Posterior vena cava (tissue), 2 donors: ENCODE measurements around the gene U2AF2. TPM values are rescaled to one million over a fixed set of nuclear protein-coding genes. Genes with fewer than 3 reads are reported as not detected.

Experiments
- DNase-seq: peaks from one replicate; pipeline ENCODE4 v3.0.0-alpha.2; 2020; ENCODE audit warnings: low spot score
- intact Hi-C, 2 donors: fragments of 100-400 bp; cut with DNase I; formaldehyde crosslinking; loops; one replicate each; pipeline versions ENCODE4 v1.14.1 to v1.14.2; 2022 to 2023
- total RNA-seq, 2 donors: library from RNA; stranded (reverse); fragmentation: NEBNext Ultra II Directional; extraction: Animal tissue kit (Norgen Biotek cat#: 25700); gene quantifications; one replicate each; pipeline ENCODE4 v1.2.1, GENCODE V29; 2021
- donor health status: DM: yes; HTN: yes; CAD: no.
- donor health status: DM: yes; HTN: yes; CAD: no.

The U2AF2 gene
- total RNA-seq, 2 donors from 2014 or later: 89.3 to 91.7 TPM

DNA sequence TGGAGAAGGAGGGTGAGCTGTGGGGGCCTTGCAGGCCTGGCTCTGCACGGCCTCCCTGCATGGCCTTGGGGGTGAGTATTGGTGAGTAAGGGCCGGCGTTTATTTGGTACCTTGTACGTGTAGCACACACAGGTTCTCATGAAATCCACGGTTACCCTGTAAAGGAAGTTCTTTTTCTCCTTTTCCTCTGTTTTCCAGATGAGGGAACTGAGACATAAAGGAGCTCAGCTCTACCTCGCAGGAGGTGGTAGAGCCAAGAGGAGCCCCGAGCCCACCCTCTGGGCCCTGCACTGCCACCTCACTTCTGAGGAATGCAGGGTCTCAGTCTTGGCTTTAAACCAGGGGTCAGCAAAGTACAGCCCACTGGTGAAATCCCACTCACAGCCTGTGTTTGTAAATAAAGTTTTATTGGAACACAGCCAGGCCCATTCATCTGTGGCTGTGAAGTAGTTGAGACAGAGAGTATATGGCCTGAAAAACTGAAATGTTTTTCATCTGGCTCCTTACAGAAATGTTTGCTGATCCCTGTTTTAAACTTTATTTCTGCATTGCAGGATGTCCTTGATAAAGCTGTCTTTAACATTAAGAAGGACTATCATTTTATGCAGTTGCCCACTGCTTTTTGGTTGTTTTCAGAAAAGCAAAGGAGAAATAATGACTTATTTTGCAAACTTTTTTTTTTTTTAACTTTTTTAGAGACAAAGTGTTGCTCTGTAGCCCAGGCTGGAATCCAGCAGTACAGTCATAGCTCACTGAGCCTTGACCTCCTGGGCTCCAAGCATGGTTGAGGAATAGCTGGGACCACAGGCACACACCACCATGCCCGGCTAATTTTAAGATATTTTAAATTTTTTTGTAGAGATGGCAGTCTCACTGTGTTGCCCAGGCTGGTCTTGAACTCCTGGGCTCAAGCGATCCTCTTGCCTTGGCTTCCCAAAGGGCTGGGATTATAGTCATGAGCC lies 26.6 kb downstream of the U2AF2 start:
- intact Hi-C loops: no loop called here
- no peak for DNase-seq

DNA sequence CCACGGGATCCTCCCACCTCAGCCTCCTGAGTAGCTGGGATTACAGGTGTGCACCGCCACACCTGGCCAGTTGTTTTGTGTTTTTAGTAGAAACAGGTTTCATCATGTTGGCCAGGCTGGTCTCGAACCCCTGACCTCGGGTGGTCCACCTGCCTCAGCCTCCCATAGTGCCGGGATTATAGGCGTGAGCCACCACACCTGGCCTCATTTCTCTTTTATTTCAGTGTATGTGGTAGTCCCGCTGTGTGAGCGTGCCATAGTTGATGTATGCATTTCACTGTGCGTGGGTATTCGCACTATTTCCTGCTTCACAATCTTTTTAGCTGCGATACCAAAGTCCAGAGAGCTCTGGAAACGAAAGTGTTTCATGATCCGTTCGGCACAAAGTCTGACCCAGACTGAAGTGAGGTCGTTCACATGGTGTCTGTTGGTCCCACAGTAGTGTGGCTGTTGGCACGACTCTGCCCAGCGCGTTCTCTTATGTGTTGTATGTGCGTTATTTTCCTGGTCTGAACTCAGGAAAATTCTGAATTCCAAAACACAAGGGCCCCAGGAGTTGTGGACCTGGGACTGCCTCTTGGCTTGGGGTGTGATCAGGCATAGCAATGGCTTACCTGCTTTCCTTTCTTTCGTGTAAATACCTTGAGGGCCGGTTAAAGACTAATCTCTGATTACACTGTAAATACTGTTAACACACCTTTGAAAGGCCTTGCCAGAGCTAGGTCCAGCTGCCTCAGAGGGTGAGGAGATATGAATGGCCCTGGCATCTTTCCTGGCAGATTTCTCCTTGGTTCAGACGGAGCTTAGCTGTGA lies 28.8 kb downstream of the U2AF2 start:
- intact Hi-C loops: no loop called here
- no peak for DNase-seq

DNA sequence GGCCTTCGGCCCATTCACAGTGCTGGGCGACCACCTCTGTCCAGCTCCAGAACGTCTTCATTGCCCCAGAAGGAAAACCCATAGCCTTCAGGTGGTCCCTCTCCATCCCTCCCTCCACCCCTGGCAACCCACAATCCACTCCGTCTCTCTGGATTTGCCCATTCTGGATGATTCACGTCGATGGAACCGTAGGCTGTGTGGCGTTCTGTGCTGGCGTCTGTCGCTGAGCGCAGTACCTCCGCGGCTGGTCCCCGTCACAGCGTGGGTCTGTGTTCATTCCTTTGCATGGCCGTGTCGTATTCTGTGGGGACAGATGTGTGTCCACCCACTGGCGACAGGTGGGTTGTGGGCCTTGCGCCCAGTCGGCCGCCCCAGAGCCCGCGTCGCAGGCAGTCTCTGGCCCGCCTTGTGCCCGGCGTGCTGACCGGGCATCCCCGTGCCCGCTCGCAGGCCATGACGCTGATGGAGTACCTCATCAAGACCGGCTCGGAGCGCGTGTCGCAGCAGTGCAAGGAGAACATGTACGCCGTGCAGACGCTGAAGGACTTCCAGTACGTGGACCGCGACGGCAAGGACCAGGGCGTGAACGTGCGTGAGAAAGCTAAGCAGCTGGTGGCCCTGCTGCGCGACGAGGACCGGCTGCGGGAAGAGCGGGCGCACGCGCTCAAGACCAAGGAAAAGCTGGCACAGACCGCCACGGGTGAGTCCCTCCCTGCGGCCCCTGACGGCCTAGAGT lies 30.3 kb downstream of the U2AF2 start:
- DNase-seq: no peak
- intact Hi-C loops: no loop called here

DNA sequence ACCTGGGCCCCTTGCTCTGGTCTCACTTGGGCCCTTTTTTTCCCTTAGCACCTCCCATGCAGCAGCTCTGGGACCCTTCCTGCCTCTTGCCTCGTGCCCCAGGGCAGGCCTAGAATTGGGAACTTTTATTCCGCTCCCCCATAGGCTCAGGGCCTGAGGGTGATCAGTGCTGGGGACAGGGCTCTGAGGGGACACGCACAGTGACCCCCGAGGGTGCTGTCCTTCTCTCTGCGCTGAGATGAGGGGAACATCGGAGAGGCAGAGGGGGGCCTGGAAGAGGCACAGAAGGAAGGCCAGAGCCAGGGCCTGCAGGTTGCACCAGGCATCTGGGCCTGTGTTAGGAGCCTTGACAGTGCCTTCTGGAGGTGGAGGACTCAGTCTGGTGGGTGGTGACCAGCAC lies 30.9 kb downstream of the U2AF2 start:
- intact Hi-C loops: no loop called here
- no peak for DNase-seq

DNA sequence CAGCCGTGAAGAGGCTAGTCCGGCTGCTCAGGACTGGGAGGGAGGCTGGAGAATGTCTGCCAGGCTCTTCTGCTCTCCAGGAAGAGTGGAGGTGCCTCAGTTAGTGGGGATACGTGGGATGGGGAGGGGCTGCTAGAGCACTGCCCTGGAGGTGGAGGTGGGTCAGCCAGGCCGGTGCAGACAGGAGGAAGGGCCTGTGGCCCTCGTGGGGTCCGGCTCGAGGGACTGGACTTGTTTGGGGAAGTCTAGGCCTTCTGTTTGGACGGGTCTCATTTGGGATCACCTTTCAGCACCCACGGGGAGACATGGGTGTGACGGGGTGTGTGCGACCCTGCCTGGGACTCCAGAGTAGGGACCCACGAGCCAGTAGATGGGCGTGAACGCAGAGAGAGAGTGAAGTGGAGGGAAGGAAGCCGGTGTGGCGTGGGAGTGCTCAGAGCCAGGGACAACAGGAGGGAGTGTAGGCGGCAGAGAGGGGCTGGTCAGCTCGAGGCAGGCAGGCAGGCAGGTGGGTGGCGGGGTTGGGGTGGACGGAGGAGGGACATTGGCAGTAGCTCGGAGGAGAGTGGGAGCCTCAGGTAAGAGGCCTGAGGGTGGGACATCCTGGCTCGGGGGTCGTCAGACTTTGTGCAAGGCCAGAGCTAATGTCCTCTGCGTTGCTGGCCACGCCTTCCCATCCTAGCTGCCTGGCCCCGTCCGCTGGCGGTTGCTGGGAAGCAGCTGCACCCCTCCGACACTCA lies 31.6 kb downstream of the U2AF2 start:
- DNase-seq: peak; percentile 75
- intact Hi-C loops: no loop called here

DNA sequence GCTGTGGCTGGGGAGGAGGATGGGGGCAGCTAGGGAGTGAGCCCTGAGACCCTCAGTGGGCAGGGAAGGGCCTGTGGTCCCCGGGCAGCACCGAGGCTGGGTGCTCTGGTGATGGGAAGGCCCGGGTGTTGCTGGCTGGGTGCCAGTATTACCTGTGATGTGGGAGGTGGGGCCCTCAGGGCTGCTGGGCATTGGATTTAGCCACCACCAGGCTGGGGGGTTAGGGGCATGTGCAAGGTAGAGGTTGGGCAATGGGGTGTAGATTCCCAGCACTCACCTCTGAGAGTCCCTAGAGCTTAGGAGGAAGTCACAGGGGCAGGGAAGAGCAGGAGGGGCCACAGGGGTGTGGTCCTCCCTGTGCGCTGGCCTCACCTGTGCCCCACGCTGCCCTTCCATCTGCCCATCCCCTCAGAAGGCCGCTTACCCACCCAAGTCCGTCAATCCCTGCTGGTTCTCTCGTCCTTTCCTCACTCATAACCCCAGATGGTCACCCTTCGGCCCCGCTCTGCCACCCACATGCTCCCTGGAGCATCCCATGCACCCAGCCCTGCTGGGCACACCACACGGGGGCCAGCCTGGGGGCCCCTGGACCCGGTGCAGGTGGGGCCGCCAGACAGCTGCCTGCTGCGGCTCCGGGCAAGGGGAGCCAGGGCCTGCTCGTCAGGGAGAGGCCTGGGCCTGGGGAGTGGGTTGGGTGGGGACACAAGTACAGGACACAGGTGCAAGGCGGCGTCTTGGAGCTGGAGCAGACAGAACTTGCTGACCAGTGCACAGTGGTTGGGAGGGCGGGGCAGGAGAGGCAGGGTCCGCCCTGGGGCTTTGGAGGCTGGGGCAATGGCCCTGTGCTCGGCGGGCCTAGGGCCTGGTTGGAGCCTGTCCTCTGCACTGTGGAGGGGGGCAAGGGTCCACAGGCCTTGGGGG lies 32.7 kb downstream of the U2AF2 start:
- intact Hi-C loops: no loop called here
- DNase-seq: peak; percentile 69

DNA sequence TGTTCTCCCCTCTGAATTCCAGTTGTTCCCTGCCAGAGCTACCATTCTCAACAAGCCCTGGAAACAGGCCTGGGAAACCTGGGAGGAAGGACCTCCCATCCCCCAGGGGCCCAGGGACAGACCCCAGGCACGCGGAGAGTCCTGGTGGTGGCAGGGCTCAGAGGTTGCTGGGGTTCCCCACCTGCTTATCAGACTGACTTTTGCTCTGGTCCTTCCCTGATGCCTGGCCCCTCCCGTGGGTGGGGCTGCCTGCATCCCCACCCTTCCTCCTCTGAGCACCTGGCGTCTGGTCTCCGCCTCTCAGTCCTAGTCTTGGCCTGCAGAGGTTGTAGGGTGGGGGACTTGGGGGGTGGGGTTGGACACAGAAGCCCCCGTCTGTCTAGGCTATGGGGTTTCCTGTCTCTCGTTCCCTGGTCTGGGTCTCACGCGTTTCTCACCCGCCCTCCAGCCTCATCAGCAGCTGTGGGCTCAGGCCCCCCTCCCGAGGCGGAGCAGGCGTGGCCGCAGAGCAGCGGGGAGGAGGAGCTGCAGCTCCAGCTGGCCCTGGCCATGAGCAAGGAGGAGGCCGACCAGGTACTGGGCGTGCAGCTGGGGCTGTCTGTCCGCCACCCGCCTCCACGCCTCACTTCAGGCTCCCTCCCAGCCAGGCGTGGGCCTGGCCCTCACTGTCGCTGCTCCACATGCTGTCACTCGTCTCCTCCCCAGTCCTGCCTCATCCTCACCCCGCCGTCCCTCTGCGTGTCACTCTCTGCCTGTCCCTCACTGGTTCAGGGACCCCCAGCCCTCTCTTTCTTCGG lies 33.8 kb downstream of the U2AF2 start:
- intact Hi-C loops: no loop called here
- DNase-seq: peak; percentile 58

DNA sequence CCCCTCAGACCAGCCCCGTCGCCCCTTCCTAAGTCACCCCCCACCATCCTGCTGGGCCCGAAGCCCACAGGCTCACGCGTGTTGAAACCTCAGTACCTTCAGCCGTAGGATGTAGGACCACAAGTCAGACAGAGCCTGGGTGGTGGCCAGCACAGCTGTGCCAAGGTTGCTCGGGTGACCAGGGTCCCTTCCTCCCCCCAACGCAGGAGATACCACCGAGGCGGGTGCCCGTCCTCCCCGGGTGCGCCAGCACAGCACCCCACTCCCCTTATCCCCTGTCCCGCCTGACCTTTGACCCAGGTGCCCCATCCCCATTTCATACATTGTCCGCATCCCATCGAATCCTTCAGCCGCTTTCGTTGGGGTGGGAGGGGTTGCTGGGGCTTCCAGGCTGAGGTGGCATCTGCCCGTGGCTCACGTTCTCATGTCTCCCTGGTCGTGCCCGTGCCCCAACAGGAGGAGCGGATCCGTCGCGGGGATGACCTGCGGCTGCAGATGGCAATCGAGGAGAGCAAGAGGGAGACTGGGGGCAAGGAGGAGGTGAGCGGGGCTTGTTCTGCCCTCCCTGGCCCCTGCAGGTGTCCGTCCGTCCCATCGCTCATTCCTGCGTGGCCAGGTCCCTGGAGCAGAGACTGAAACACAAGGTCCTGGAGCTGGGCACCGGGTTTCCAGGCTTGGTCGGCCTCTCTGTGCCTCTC lies 34.7 kb downstream of the U2AF2 start:
- DNase-seq: peak; percentile 75
- intact Hi-C loops: no loop called here

DNA sequence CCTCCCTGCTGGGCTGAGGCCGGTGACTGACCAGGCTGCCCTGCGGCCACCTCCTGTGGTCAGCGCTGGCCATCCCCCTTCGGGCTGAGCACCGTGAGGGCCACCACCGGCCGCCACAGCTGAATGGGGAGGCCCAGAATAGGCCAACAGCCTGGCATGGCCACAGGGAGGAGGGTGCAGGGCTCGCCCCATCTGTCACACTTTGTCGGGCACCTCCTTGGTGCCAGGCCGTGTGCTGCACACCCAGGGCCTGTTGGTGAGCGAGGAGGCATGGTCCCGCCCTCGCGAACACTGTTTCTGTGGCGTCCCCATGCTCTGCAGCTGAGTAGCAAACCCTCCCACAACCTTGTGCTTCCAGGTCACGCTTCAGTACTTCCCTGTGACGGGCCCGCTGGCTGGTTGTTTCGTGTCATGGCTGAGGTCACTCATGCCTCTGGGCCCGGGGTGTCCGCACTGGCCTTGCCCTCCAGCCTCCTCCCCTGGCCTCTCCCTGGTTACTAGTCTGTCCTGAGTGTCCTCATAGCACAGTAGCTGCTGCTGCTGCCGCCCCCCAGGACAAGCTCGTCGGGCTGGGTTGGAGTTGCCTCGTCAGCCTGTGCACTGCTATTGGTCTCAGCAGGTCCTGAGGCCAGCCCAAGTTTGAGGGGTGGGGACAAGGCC lies 35.4 kb downstream of the U2AF2 start:
- intact Hi-C loops: no loop called here
- DNase-seq: peak; percentile 79

DNA sequence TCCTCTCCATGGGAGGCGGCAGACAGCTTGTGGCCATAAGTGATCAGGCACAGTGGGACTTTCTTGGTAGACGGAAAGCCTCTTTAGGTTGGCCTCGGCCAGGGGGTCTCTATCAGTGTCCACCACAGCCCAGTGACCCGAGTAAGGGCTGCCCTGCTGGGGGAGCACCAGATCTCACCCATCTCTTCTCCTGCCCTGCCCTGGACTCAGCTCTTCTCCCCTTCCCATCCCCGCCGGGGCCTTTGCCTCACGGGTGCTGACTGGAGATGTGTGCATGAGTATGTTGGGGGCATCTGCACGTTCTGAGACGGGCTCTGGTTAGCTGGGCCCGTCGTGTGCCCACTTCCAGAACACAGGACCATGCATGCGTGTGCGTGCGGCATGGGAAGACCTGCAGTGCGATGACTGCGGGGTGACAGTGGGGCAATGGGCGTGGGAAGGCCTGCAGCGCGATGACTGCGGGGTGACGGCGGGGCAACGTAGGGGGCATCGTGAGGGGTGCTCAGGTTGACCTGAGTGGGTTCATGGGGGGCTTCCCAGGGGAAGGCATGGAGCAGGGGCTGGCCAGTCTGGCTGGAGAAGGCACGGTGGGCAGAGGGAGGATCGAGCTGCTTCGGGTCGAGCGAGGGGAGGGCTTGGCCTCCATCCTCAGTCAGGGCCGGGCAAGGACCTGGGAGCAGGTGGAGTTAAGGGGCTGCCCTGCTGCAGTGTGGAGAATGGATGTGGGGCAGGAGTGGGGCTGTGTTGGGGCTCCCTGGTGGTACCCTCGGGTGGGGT lies 36.1 kb downstream of the U2AF2 start:
- DNase-seq: peak; percentile 74
- intact Hi-C loops: no loop called here

DNA sequence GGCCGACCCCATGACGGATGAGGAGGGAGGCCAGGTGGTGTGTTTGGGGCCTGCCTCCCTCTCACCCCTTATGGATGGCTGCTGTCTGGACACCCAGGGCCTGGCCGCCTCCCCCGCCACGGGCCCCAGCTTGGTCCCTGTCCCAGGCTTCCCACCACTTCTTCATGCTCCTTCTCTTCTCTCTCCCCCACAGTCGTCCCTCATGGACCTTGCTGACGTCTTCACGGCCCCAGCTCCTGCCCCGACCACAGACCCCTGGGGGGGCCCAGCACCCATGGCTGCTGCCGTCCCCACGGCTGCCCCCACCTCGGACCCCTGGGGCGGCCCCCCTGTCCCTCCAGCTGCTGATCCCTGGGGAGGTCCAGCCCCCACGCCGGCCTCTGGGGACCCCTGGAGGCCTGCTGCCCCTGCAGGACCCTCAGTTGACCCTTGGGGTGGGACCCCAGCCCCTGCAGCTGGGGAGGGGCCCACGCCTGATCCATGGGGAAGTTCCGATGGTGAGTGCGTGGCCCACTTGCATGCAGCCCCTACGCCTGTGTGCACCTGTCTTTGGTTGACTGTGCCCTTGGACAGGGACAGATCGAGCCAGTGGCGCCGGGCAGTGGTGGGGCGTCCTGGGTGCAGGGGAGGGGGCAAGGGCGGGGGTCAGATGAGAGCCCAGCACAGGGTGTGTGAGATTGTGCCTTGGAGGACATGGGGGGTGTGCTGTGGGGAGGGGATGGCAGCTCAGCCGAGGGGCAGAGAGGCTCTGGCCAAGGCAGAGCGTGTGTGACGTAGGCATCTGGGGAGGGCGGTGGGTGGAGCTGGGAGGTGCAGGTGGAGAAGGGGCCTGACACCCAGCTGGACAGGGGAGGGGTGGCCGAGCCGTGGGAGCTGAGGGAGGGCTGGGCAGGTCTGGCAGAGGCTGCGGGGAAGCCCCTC lies 37.0 kb downstream of the U2AF2 start:
- DNase-seq: peak; percentile 72
- intact Hi-C loops: no loop called here

DNA sequence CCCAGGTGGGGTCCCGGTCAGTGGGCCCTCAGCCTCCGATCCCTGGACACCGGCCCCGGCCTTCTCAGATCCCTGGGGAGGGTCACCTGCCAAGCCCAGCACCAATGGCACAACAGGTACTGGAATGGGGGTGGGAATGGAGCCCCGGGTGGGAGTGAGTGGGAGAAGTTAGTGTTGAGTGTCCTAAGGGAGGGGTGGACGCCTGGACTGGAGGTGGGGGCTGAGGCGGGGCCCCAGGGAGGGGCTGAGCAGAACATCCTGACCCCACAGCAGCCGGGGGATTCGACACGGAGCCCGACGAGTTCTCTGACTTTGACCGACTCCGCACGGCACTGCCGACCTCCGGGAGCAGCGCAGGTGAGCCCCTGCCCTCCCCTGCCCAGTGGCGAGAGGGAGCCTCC lies 37.8 kb downstream of the U2AF2 start:
- intact Hi-C loops: no loop called here
- peak; percentile 66 for DNase-seq

DNA sequence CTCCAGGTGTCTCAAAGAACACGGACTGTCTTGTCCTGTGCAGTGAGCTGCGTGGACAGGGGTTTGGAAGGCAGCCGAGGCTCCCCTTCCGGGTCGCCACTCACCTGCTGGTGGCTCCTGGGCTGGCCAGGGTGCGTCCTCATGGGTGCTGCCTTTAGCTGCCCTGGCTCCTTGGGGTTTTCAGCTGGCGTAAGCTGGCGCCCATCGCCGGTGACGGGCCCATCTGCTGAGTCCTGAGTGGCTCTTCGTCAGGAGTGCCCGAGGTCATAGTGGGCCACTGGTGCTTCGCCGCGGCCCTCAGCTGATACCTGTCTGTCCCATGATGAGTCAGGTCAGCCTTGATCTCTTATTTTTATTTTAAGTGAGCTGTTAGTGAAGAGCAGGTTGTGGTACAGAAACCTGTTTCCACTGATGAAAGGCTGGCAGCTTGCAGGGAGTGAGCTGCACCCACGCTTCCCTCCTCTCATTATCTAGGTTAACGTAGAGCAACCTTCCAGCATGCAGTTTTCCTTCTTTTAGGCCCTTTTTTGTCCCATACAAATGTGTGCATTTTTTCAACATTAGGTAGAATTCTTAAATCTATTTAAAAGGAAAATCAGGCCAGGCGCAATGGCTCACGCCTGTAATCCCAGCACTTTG lies 38.6 kb downstream of the U2AF2 start:
- intact Hi-C loops: no loop called here
- DNase-seq: peak; percentile 79

DNA sequence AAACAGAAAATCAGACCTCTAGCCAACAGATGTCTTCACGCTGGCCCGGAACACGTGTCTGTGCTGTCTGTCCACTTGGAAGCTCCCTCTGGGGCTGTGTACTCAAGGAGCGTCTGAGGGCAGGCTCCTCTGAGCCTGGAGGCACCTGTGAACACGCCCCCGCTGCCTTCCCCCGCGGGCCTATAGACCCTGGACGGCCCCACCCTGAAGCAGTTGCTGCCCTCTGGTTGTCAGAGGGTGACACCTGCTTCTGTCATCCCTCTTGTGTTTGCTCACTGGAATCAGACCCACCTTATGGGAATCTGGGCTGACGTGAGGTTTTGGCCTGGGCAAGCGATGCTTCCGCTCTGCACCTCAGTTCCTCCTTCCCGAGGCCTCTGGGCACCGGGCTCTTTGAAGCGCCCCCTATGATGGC lies 39.4 kb downstream of the U2AF2 start:
- DNase-seq: peak; percentile 60
- intact Hi-C loops: no loop called here
